HepG2 (cell line): Measurements from ENCODE around the gene ARL5A. TPM values are rescaled to one million over a fixed set of nuclear protein-coding genes. Genes with fewer than 3 reads are reported as not detected.

Experiments
- DNMT3B ChIP-seq: conservative IDR thresholded peaks from 2 replicates; pipeline ENCODE4 v1.6.1; 2016; ENCODE audit warnings: missing biosample characterization, control low read depth
- MAZ ChIP-seq, 2 experiments: sonication (generic) in 1 of 2; formaldehyde crosslinking in 1 of 2; IDR thresholded peaks; 2 replicates each; pipeline versions ENCODE4 v1.5.0 to v1.6.1; 2012 to 2020; ENCODE audit warnings: low read depth in 2 of 2, mild to moderate bottlenecking in 2 of 2, borderline replicate concordance in 1 of 2, improper control_type of control experiment in 1 of 2, low read length in 1 of 2, missing genetic modification reagents in 1 of 2, moderate library complexity in 1 of 2
- MIXL1 ChIP-seq: IDR thresholded peaks from 2 replicates; pipeline ENCODE4 v1.6.1; 2016
- SOX6 ChIP-seq, 2 experiments: fragments of 450-650 bp in 1 of 2; sonication (generic) in 1 of 2; formaldehyde crosslinking in 1 of 2; IDR thresholded peaks; 2 replicates each; pipeline versions ENCODE4 v1.4.0 to v1.6.1; 2017 to 2020; ENCODE audit warnings: antibody characterized with exemption in 1 of 2, mild to moderate bottlenecking in 1 of 2, missing genetic modification reagents in 1 of 2
- ZKSCAN1 ChIP-seq: fragments of 150-350 bp; IDR thresholded peaks from 2 replicates; pipeline ENCODE4 v1.6.1; 2014; ENCODE audit warnings: low read length
- ZNF205 ChIP-seq: IDR thresholded peaks from 2 replicates; pipeline ENCODE4 v1.6.1; 2018; ENCODE audit warnings: missing biosample characterization, missing genetic modification reagents
- ZNF317 ChIP-seq: sonication (generic); formaldehyde crosslinking; IDR thresholded peaks from 2 replicates; pipeline ENCODE4 v1.5.0; 2020; ENCODE audit warnings: mild to moderate bottlenecking, missing genetic modification reagents
- ZNF367 ChIP-seq: sonication (generic); formaldehyde crosslinking; IDR thresholded peaks from 2 replicates; pipeline ENCODE4 v1.4.0; 2020; ENCODE audit warnings: missing genetic modification reagents, borderline replicate concordance
- ZNF720 ChIP-seq: sonication (generic); formaldehyde crosslinking; IDR thresholded peaks from 2 replicates; pipeline ENCODE4 v1.4.0; 2020; ENCODE audit warnings: missing genetic modification reagents
- ZNF724P ChIP-seq: sonication (generic); formaldehyde crosslinking; IDR thresholded peaks from 2 replicates; pipeline ENCODE4 v1.8.0; 2022; ENCODE audit warnings: missing genetic modification reagents, borderline replicate concordance
- ZZZ3 ChIP-seq: sonication (generic); formaldehyde crosslinking; IDR thresholded peaks from 2 replicates; pipeline ENCODE4 v1.4.0; 2020; ENCODE audit warnings: missing genetic modification reagents, mild to moderate bottlenecking, borderline replicate concordance
- polyA plus RNA-seq, 8 experiments: library from polyadenylated mRNA; depleted of rRNA in 3 of 8; stranded (reverse) in 7 of 8; unstranded in 1 of 8; fragments of >200 nt; fragmentation: Illumina TruSeq in 4 of 8; extraction: Trizol in 4 of 8; gene quantifications; 2 replicates each; pipeline versions ENCODE4 v1.2.1 to v1.2.3, GENCODE V29; 2011 to 2016; ENCODE audit warnings: low read depth in 4 of 8, missing spikeins in 1 of 8, mixed read lengths in 1 of 8; ENCODE audit not compliant: insufficient read depth in 1 of 8
- total RNA-seq, 5 experiments: library from RNA; depleted of rRNA; stranded (reverse); fragments of >200 nt; fragmentation: Illumina TruSeq; extraction: Trizol; gene quantifications; 2 replicates each; pipeline ENCODE4 v1.2.3, GENCODE V29; 2016; ENCODE audit warnings: low read depth in 1 of 5
- TF ChIP-seq, protein P1 (sequence below): sonication (generic); formaldehyde crosslinking; IDR thresholded peaks from 2 replicates; pipeline ENCODE4 v1.5.0; 2020; ENCODE audit warnings: mild to moderate bottlenecking, missing genetic modification reagents
- TF ChIP-seq, protein P2 (sequence below): sonication (generic); formaldehyde crosslinking; IDR thresholded peaks from 2 replicates; pipeline ENCODE4 v1.8.0; 2022; ENCODE audit warnings: mild to moderate bottlenecking, missing genetic modification reagents, moderate library complexity
- TF ChIP-seq, protein P3 (sequence below), 2 experiments: fragments of 450-650 bp in 1 of 2; sonication (generic) in 1 of 2; formaldehyde crosslinking; IDR thresholded peaks; 2 replicates each; pipeline versions ENCODE4 v1.5.0 to v1.8.0; 2020 to 2022; ENCODE audit warnings: mild to moderate bottlenecking in 1 of 2, missing genetic modification reagents in 1 of 2
- TF ChIP-seq, protein P4 (sequence below): sonication (generic); formaldehyde crosslinking; IDR thresholded peaks from 2 replicates; pipeline ENCODE4 v1.4.0; 2020; ENCODE audit warnings: mild to moderate bottlenecking, missing genetic modification reagents

The ARL5A gene
- total and polyA plus RNA-seq, 2 of the 13 experiments (the other 11 are each of a cell fraction or from before 2014, with no cell fraction given) = 47.5 to 149 TPM

DNA sequence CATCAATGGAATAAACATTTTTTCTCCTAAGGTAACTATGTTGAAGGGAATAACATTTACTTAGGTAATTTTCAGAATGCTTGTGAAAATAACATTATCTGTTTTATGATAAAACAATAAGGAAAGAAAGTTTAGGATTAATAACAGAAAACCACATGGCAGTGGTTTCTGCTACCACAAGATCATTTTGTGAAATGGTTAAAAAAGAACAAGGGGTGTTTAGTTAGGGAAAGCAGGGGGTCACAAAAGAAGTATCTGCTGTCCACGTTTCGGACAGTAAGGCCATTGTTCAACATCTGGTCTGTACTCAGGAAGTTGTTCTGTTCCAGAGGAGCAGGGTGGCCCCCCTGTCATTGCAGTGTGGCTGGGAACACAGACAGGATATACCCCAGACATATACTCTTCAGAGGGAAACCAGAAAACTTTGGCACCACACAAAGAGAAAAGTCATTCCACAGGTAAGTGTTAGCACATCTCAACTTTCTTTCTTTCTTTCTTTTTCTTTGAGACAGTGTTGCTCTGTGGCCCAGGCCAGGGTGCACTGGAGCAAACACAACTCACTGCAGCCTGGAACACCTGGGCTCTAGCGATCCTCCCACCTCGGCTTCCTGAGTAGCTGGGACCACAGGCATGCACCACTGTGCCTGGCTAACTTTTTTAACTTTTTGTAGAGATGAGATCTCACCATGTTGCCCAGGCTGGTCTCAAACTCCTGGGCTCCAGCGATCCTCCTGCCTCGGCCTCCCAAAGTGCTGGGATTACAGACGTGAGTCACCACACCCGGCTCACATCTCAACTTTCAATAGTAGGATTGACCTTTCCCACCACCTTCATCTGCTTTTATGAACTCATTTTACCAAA, 14.8 kb upstream of the ARL5A start (continued):
- TF ChIP-seq MIXL1 = no peak; the same call in 1 of the 2 replicates
- TF ChIP-seq ZZZ3 (CRISPR knock-in tag) = no peak
- no peak for TF ChIP-seq SOX6 (IDR thresholded peaks at IDR 0.05)
- TF ChIP-seq SOX6 (CRISPR knock-in tag; IDR thresholded peaks at IDR 0.05) = peak; percentile 96
- TF ChIP-seq, protein P1, sequence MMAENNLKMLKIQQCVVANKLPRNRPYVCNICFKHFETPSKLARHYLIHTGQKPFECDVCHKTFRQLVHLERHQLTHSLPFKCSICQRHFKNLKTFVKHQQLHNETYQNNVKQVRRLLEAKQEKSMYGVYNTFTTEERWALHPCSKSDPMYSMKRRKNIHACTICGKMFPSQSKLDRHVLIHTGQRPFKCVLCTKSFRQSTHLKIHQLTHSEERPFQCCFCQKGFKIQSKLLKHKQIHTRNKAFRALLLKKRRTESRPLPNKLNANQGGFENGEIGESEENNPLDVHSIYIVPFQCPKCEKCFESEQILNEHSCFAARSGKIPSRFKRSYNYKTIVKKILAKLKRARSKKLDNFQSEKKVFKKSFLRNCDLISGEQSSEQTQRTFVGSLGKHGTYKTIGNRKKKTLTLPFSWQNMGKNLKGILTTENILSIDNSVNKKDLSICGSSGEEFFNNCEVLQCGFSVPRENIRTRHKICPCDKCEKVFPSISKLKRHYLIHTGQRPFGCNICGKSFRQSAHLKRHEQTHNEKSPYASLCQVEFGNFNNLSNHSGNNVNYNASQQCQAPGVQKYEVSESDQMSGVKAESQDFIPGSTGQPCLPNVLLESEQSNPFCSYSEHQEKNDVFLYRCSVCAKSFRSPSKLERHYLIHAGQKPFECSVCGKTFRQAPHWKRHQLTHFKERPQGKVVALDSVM = peak; percentile 95
- no peak for TF ChIP-seq ZNF720
- no peak for TF ChIP-seq DNMT3B (CRISPR knock-in tag)
- no peak for TF ChIP-seq ZNF367 (CRISPR knock-in tag)
- no peak for TF ChIP-seq ZNF205 (CRISPR knock-in tag)
- TF ChIP-seq, protein P2, sequence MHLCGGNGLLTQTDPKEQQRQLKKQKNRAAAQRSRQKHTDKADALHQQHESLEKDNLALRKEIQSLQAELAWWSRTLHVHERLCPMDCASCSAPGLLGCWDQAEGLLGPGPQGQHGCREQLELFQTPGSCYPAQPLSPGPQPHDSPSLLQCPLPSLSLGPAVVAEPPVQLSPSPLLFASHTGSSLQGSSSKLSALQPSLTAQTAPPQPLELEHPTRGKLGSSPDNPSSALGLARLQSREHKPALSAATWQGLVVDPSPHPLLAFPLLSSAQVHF = no peak
- no peak for TF ChIP-seq ZKSCAN1
- TF ChIP-seq ZNF724P = no peak
- no peak for TF ChIP-seq ZNF317 (CRISPR knock-in tag)
- TF ChIP-seq, protein P3, sequence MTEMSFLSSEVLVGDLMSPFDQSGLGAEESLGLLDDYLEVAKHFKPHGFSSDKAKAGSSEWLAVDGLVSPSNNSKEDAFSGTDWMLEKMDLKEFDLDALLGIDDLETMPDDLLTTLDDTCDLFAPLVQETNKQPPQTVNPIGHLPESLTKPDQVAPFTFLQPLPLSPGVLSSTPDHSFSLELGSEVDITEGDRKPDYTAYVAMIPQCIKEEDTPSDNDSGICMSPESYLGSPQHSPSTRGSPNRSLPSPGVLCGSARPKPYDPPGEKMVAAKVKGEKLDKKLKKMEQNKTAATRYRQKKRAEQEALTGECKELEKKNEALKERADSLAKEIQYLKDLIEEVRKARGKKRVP (CRISPR knock-in tag; IDR thresholded peaks at IDR 0.05) = no peak
- TF ChIP-seq, protein P4, sequence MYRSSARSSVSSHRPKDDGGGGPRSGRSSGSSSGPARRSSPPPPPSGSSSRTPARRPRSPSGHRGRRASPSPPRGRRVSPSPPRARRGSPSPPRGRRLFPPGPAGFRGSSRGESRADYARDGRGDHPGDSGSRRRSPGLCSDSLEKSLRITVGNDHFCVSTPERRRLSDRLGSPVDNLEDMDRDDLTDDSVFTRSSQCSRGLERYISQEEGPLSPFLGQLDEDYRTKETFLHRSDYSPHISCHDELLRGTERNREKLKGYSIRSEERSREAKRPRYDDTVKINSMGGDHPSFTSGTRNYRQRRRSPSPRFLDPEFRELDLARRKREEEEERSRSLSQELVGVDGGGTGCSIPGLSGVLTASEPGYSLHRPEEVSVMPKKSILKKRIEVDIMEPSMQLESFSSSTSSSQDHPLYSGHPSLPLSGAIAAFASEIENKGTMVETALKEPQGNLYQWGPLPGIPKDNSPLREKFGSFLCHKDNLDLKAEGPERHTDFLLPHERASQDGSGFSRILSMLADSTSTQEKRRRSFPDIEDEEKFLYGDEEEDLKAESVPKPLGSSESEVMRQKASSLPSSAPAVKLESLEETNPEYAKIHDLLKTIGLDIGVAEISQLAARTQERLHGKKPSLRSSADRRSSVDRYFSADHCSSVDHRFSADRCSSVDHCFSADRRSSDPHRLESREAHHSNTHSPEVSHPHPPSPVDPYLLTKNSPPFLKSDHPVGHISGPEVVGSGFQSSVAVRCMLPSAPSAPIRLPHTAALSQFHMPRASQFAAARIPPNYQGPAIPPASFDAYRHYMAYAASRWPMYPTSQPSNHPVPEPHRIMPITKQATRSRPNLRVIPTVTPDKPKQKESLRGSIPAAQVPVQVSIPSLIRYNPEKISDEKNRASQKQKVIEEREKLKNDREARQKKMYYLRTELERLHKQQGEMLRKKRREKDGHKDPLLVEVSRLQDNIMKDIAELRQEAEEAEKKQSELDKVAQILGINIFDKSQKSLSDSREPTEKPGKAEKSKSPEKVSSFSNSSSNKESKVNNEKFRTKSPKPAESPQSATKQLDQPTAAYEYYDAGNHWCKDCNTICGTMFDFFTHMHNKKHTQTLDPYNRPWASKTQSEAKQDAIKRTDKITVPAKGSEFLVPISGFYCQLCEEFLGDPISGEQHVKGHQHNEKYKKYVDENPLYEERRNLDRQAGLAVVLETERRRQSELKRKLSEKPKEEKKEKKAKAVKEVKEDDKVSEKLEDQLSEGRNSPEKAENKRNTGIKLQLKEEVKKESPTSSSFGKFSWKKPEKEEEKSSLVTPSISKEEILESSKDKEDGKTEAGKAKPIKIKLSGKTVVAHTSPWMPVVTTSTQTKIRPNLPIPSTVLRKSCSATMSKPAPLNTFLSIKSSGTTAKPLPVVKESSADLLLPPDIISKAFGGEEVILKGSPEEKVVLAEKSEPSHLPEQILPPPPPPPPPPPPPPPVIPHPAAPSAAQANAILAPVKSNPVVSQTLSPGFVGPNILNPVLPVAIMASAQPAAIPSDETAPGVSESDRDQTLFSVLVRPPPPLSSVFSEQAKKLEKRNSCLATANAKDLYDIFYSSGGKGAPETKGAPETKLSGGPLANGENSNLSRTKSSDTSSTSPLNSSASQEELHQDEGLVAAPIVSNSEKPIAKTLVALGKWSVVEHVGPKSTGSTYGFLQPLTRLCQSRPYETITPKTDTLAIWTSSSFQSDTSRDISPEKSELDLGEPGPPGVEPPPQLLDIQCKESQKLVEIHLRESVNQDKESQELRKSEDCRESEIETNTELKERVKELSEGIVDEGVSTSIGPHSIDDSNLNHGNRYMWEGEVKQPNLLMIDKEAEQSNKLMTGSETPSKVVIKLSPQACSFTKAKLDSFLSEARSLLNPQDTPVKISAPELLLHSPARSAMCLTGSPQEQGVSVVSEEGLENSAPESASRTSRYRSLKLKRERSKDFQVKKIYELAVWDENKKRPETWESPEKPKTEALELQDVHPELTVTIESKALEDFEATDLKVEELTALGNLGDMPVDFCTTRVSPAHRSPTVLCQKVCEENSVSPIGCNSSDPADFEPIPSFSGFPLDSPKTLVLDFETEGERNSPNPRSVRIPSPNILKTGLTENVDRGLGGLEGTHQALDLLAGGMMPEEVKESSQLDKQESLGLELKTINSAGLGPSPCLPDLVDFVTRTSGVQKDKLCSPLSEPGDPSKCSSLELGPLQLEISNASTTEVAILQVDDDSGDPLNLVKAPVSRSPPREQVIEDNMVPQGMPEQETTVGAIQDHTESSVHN (CRISPR knock-in tag) = no peak
- TF ChIP-seq MAZ (IDR thresholded peaks at IDR 0.05; ENCODE audit: borderline replicate concordance, low read depth, low read length) = 0 out of 2 replicates have a peak, but pooled peaks have one; percentile 33
- TF ChIP-seq MAZ (CRISPR knock-in tag; IDR thresholded peaks at IDR 0.05; ENCODE audit: low read depth) = no peak
